Measurements from ENCODE around the gene ZNF746. TPM values are rescaled to one million over a fixed set of nuclear protein-coding genes. Genes with fewer than 3 reads are reported as not detected.
A peak's percentile ranks its signal among the peaks of the same experiment; 100 is the strongest.

ZNF746 gene
- total and polyA plus RNA-seq, 9 of the 15 experiments (the other 6 are each of a cell fraction or from before 2014, with no cell fraction given) = 1.7 to 31.6 (median 13.3) TPM

- TF ChIP-seq, protein P1, sequence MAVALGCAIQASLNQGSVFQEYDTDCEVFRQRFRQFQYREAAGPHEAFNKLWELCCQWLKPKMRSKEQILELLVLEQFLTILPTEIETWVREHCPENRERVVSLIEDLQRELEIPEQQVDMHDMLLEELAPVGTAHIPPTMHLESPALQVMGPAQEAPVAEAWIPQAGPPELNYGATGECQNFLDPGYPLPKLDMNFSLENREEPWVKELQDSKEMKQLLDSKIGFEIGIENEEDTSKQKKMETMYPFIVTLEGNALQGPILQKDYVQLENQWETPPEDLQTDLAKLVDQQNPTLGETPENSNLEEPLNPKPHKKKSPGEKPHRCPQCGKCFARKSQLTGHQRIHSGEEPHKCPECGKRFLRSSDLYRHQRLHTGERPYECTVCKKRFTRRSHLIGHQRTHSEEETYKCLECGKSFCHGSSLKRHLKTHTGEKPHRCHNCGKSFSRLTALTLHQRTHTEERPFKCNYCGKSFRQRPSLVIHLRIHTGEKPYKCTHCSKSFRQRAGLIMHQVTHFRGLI (CRISPR knock-in tag; IDR thresholded peaks at IDR 0.05) = no peak
- TF ChIP-seq ETV6 (IDR thresholded peaks at IDR 0.05; ENCODE audit: borderline replicate concordance in 1 of 2, low read depth in 2 of 2, low read length in 1 of 2) (no peak), ETV6 (CRISPR knock-in tag; IDR thresholded peaks at IDR 0.05; ENCODE audit: borderline replicate concordance) (no peak), ZNF699 (CRISPR knock-in tag; IDR thresholded peaks at IDR 0.05; ENCODE audit: insufficient replicate concordance) (no peak), NCOA6 (IDR thresholded peaks at IDR 0.05) (no peak), TBP (optimal IDR thresholded peaks at IDR 0.05; ENCODE audit: low read depth, low read length) (no peak), RERE (CRISPR knock-in tag; IDR thresholded peaks at IDR 0.05; ENCODE audit: borderline replicate concordance) (no peak), CBX8 (IDR thresholded peaks at IDR 0.05; ENCODE audit: borderline replicate concordance, extremely low read depth, low read depth, low read length, poor library complexity, severe bottlenecking) (no peak), HDAC2 (IDR thresholded peaks at IDR 0.05) (peak; percentile 91; the same call in 1 of the 2 replicates), HDAC1 (IDR thresholded peaks at IDR 0.05) (peak in 1 of 2 experiments; percentile 86; a peak in 2 of 4 replicates), MBD2 (IDR thresholded peaks at IDR 0.05; ENCODE audit: borderline replicate concordance, low read depth) (no peak), ZNF717 (CRISPR knock-in tag; IDR thresholded peaks at IDR 0.05) (no peak), ZEB2 (IDR thresholded peaks at IDR 0.05) (no peak), TEAD4 (IDR thresholded peaks at IDR 0.05; ENCODE audit: low read length) (no peak), TEAD4 (CRISPR knock-in tag; IDR thresholded peaks at IDR 0.05; ENCODE audit: borderline replicate concordance) (no peak)
- TF ChIP-seq, protein P2, sequence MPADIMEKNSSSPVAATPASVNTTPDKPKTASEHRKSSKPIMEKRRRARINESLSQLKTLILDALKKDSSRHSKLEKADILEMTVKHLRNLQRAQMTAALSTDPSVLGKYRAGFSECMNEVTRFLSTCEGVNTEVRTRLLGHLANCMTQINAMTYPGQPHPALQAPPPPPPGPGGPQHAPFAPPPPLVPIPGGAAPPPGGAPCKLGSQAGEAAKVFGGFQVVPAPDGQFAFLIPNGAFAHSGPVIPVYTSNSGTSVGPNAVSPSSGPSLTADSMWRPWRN (IDR thresholded peaks at IDR 0.05; ENCODE audit: low read depth) = no peak
- TF ChIP-seq, protein P3, sequence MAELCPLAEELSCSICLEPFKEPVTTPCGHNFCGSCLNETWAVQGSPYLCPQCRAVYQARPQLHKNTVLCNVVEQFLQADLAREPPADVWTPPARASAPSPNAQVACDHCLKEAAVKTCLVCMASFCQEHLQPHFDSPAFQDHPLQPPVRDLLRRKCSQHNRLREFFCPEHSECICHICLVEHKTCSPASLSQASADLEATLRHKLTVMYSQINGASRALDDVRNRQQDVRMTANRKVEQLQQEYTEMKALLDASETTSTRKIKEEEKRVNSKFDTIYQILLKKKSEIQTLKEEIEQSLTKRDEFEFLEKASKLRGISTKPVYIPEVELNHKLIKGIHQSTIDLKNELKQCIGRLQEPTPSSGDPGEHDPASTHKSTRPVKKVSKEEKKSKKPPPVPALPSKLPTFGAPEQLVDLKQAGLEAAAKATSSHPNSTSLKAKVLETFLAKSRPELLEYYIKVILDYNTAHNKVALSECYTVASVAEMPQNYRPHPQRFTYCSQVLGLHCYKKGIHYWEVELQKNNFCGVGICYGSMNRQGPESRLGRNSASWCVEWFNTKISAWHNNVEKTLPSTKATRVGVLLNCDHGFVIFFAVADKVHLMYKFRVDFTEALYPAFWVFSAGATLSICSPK (IDR thresholded peaks at IDR 0.05; ENCODE audit: borderline replicate concordance) = no peak
Observed at GRCh38 chr7:149494738-149495368, 2.8 kb downstream of the ZNF746 start (continued).

Data from K562 (cell line).